ENCODE data around the gene MAML3.

- TF ChIP-seq CTCF (IDR thresholded peaks at IDR 0.05; ENCODE audit: low read depth, low read length, poor library complexity, severe bottlenecking): no peak
- no peak for TF ChIP-seq EZH2phosphoT487 (IDR thresholded peaks at IDR 0.05; ENCODE audit: borderline replicate concordance, low read length)
Observed at GRCh38 chr4:140054861-140055260, 99.1 kb downstream of the MAML3 start.

Data from DOHH2 (cell line).